Stimulated activated CD4-positive, alpha-beta T cell treated with anti-CD3 and anti-CD28 coated beads, Interleukin-2, amount 100 ng/mL, for 24 hours (primary cell): ENCODE results near the gene AP5B1.

Experiments used
- DNase-seq, 2 donors: peaks; one replicate each; pipeline ENCODE4 v3.0.0-alpha.2; 2020

AP5B1 gene

DNA sequence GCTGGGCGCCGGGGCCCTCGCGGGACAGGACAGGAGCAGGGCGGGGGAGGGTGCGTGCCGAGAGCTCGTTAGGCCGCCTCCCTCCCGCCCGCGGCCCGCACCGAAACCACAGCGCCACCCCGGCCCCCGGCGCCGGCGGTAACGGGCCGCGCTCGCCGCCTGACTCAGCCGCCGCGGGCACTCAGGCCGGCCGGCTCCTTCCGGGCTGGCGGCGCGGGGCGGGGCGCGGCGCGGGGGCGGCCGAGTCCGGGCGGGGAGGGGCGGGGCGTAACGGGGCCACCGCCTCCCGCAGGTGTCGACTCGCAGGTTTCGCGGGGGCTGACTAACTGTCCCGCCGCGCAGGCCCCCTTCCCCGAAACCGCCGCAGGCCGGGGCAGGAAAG is at the start of gene AP5B1:
Gene AP5B1, minus strand, starts transcription at position 207 of the 382 bp plus-strand sequence. CDS start 385 bp downstream, outside the sequence.
- peak; percentile 72 to 77 for DNase-seq

DNA sequence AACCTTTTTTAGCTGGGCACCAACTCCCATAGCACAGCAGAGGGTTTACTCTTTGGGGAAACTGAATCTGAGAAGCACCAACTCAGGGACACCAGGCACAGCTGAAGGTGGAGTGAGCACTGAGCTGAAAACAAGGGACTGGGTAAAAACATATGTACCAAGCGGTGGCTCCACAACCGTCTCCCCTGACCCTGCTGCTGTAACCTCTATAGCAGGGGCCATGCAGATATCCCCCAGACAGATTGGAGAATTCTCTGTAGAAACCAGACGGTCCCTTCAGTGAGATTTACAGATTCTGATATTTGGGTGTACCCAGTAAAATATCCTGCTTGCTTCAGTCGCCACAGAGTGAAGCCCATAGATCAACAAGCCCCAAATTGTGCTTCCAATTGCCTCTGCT is 48.7 kb upstream of the AP5B1 start:
- DNase-seq = no peak

GRCh38 chr11:65826984-65827735 is 46.4 kb upstream of the AP5B1 start:
- no peak for DNase-seq

DNA sequence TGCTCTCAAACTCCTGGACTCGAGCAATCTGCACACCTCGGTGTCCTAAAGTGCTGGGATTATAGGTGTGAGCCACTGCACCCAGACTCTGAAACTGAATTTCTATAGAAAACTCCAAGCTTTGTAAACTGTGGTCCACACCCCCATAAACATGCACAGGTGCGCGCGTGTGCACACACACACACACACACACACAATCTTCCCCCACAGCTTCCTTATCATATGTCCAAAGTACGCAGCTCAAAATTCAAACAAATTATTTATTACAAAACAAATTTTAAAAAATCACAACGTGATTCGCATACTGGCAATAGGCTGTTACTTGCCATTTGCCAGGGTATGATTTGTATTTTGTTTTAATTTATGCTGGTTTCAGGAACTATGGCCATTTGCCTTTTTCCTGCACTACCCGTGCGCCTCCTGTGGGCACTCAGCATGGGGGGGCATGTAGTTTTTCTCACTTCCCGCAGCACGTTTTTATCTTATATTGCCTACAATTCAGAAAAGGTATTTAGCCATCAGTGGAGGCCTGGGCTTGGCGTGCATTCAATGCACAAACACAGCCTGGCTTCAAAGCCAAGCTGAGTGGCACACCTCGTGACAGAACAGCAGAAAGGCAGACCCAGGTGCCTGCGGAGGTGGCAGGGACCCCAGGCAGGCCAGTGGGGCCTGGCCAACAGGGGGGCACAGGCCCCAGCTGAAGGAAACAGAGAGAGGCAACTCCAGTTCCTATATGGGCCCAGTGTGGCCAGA is 42.2 kb upstream of the AP5B1 start:
- no peak for DNase-seq

- no peak for DNase-seq
These were observed 40.3 kb upstream of the AP5B1 start for GRCh38 chr11:65821107-65821506.

DNA sequence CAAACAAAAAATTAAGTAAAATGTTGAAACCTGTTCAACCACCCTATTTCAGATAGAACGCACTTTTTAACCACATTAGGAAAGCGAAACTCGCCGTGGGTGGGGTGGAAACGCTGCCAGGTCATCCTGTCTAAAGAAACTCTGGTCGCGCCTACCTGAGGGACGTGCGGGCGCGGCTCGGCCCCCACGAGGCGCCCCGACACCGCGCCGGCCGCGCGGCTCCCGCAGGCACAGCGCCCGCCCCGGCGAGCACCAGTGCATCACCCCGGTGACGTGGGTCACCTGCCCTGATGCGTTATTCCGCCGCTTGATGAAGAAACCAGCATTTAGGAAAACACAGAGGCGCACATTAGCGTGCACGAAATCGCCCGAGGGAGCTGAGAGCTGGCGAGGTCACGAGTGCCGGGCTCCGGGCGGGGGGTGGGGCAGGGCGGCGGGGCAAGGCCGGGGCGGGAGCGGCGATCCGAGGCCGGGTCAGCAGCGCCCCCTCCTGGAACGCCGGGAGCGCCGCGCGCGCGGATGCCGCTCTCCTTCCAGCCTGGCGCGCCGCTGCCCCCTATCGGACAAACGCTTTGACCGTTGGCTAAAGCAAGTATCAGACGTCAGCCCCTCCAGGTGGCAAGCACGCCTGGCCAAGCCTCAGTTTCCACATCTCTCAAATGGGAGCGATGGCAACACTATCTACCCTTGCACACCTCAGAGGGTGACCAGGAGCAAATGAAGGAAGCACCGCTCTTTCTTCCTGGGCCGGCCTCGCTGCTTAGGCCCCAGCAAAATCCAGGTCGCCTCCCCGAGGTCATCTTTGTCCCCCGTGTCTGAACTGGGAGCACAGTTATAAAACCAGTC is 37.3 kb upstream of the AP5B1 start:
- DNase-seq = peak; percentile 98 to 99

DNA sequence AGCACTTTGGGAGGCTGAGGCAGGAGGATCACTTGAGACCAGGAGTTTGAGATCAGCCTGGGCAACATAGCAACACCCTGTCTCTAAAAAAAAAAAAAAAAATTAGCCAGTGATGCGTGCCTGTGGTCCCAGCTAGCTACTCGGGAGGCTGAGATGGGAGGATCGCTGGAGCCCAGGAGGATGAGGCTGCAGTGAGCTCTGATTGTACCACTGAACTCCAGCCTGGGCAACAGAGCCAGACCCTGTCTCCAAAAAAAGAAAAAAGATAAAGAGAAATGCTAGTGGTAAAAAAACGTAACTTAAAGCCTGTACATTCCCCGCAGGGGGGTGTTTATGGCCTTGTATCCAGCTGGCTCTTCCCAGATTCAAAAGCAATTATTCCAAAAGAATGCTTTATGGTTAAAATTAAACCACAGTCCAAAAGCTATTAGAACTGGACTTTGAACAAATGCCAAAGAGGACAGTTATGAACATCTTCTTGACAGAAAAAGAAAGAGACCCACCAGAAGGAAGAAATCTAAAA is 36.6 kb upstream of the AP5B1 start:
- DNase-seq = no peak

GRCh38 chr11:65816696-65817095 is 35.9 kb upstream of the AP5B1 start:
- DNase-seq = no peak

GRCh38 chr11:65814986-65815565 is 34.3 kb upstream of the AP5B1 start:
- DNase-seq = no peak

GRCh38 chr11:65814131-65814985 is 33.6 kb upstream of the AP5B1 start:
- no peak for DNase-seq

GRCh38 chr11:65811764-65812475 is 31.1 kb upstream of the AP5B1 start:
- DNase-seq = no peak

- no peak for DNase-seq
These were observed 29.5 kb upstream of the AP5B1 start for GRCh38 chr11:65810046-65810868.

DNA sequence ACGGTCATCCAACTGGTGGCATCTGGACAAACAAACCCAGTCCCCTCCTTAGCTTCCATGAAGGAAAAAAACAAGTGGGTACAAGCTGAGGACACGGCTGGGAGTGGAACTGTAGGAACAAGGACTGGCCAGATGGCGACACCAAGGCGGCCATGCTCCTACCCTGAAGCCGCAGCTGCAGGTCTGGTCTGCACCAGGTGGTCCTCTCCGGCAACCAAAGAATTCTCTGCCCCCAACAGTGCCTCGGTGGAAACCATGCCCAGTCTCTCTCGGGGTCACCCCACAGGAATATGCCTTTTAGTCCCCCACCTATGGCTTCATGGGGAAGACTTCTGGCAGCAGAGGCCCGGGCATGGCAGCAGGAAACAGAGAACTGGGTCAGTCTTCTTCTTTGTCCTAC is 28.7 kb upstream of the AP5B1 start:
- DNase-seq = no peak

- DNase-seq = no peak
These were observed 28.1 kb upstream of the AP5B1 start for GRCh38 chr11:65808744-65809341.

DNA sequence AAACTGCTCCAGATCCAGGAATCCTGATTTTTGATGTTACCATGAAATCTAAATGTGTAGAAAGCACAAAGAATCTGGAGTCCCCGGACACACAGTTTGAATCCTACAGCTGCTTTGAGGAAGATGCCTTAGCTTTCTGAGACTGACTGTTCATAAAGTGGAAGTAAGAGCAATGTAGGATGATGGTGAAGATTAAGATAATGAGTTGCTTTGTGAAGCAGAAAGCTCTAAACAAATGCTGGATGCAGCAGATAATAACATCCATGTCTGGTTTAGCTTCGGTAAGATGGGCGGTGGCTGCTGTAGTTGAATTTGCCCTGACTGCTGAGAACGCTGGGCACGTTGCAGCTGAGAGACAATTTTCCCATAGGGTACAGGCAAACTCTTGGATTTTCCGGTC is 26.2 kb upstream of the AP5B1 start:
- no peak for DNase-seq

DNA sequence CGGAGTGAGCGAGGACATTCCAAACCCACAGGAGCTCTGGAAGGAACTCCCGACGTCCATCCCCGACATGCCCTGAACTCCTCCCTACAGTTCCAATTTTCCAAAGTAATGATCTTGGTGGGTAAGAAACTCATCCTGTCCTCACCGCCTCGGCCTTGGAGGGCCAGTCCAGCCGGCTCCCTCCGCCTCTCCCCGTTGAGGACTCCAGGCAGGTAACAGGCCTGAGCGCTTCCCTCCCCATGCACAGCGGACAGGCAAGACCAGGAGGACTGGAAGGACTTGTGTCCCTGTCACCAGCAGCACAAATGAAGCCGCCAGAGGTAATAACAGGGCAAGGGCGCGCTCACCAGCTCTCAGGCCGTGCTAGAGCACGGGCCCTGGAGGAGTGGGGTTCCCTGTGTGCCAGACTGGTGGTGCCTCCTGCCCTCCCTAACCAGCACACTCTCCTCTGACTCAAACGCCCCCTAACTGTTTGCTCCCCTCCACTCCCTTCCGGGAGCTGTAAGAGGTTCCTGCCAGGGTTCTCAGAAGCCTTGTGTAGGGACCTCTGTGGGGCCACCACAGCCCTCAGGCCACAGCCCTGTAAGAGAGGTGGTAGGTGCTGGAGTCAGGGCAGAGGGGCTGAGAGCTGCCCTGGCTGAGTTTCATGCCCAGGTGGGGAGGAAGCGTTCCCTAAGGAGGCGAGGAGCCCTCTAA is 23.2 kb upstream of the AP5B1 start:
- DNase-seq = no peak

DNA sequence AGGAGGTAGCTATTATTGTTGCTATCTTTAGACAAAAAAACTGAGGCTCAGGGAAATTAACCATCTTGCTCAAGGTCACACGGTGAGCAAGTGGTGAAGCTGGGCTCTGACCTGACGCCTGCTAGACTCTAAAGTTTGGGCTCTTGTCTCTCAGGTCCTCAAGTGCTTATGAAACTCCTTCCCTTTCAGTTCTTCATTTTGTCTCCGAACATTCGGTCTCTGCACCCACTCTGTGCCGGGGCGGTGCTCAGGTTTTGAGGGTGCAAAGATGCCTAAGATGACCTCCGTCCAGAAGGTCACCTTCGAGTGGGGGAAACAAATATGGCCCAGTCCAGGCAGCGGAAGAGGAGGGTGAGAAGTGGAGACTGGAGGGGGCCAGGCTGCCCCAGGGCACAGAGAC is 22.1 kb upstream of the AP5B1 start:
- no peak for DNase-seq

DNA sequence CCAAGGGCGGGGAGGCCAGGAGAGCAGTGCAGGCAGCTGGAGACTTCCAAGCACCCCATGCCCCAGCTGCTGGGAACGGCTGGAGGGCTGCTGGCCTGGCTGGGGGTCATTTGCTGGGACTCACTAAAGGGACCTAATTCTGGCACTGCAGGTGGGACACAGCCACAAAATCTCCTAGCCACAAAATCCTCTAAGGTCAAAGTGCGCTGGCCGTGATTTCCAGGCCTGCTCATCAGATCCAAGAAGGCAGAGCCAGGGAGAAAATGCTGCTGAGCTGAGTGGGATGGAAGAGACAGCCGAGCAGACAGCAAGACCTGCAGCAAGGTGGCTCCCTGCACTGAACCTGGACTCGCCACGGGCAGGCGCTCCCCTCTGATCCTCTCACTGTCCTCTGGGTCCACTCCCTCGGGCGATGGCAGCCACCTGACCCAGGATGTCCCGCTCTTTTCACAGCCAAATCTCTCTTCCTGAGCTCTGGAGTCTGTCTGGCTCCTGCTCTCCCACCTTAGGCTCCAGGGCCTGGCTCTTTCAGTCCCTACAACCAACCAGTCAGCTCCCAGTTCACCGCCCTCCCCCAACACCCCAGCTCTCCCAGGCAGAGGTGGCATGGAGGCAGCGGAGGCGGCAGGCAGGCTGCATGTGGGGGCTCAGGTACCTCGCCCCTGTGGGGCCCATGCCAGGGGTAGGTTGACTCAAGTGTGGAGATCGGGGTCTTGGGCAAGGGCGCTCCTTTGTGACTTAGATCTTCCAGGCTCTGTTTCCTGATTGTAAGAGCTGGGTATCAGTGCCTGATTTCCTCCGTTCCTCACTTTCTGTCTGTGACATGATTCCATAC is 20.6 kb upstream of the AP5B1 start:
- DNase-seq = no peak
